ENCODE results near the gene FBRS.
"Not testable (repeated sequence)": the region's sequence is repeated elsewhere in the genome, so short reads cannot be mapped to it uniquely, and the experiment has no call there.

The FBRS gene

GRCh38 chr16:30700491-30700890 is 42.3 kb downstream of the FBRS start:
- FAIRE-seq = no peak

GRCh38 chr16:30700971-30701370 is 42.7 kb downstream of the FBRS start:
- no peak for FAIRE-seq

- not testable (repeated sequence) for FAIRE-seq
Measured at GRCh38 chr16:30703071-30703470, 44.8 kb downstream of the FBRS start.

GRCh38 chr16:30703971-30704370 is 45.7 kb downstream of the FBRS start:
- no peak for FAIRE-seq

- FAIRE-seq = no peak
Measured at GRCh38 chr16:30706046-30706445, 47.8 kb downstream of the FBRS start.

GRCh38 chr16:30710971-30711370 is 52.7 kb downstream of the FBRS start:
- FAIRE-seq = no peak

DNA sequence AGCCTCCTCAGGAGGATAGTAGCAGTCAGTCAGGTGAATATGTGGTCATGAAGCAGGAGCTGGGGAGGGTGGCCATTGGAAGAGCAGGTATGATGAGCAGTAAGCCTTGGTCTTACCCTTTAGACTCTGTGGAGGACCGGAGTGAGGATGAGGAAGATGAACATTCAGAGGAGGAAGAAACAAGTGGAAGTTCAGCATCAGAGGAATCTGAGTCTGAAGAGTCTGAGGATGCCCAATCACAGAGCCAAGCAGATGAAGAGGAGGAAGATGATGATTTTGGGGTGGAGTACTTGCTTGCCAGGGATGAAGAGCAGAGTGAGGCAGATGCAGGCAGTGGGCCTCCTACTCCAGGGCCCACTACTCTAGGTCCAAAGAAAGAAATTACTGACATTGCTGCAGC is 53.5 kb downstream of the FBRS start:
- FAIRE-seq = no peak

DNA sequence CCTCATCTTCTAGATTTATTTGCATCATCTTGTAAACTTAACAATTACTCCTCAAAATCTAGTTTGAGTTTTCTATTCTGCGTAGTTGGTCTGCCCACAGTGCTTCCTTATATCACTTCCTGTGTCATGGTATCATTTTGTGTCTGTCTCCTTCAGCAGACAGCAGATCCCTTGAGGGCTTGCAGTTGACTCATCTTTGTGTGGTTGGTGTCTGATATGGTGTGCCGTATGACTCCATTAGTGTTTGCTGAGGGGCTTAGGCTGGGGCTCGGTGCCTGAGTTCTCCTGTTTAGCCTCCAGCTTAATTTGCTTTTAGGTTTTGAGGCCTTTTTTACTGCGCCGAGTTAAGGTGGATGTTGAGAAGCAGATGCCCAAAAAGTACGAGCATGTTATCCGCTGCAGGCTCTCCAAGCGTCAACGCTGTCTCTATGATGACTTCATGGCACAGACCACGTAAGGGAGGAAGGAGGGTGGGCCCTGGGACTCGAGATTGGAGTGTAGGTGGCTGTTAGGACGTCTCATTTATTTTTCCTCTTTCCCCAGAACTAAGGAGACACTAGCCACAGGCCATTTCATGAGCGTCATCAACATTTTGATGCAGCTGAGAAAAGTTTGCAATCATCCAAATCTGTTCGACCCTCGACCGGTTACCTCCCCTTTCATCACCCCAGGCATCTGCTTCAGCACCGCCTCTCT is 57.7 kb downstream of the FBRS start:
- no peak for FAIRE-seq

DNA sequence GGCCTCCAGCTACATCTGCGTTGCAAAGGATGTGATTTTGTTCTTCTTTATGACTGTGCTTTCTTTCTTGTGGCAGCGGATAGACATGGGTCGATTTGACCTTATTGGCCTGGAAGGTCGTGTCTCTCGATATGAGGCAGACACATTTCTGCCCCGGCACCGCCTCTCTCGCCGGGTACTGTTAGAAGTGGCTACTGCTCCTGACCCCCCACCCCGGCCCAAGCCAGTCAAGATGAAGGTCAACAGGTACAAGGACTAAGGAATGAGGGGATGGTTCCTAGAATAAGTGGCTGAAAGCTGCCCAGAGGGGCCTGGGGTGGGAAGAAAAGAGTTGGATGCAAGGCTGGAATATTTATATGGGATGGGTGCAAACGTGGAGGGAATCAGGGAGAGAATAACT is 61.9 kb downstream of the FBRS start:
- FAIRE-seq = no peak

All from G401.6 (cell line).